Activated CD8-positive, alpha-beta memory T cell treated with anti-CD3 and anti-CD28 coated beads, Interleukin-2, amount 50 U/mL, for 48 hours (primary cell): ENCODE data around the gene ADIPOR2.

Experiments
- DNase-seq: peaks from one replicate; pipeline ENCODE4 v3.0.0-alpha.2; 2020

Gene ADIPOR2

GRCh38 chr12:1737652-1738286 is 46.9 kb downstream of the ADIPOR2 start:
- no peak for DNase-seq

- DNase-seq, result no peak
Observed at GRCh38 chr12:1738446-1738845, 47.6 kb downstream of the ADIPOR2 start.

DNA sequence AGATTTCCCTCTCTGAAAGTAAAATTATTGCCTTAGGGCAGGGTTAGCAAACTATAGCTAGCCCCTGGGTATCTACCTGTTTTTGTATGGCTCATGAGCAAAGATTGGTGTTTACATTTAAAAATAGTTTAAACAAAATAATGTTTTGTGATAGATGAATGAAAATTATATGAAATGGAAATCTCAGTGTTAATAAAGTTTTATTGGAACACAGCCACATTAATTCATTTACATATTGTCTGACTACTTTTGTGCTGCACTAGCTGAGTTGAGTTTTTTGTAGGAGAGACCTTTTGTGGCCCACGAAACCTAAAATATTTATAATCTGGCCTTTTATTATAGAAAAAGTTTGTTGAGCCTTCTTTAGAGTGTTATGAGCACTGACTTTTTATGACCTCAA is 48.5 kb downstream of the ADIPOR2 start:
- no peak for DNase-seq

- DNase-seq, result no peak
Observed at GRCh38 chr12:1740161-1740948, 49.5 kb downstream of the ADIPOR2 start.

GRCh38 chr12:1741154-1741949 is 50.5 kb downstream of the ADIPOR2 start:
- DNase-seq, result no peak

DNA sequence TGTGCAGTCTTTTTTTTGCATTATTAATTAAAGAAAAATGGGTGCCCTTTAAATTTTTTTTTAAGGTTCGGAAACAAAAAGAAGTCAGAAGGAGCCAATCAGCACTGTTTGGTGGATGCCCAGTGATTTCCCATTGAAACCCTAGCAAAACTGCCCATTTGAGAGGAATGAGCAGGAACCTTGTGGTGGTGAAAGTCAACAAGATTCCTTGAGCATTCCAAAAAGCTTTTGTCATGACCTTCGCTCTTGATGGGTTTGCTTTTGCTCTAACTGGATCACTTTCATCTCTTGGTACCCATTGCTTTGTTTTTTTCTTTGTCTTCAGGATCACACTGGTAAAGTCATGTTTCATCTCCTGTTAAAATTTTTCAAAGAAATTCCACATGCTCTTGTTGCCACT is 54.1 kb downstream of the ADIPOR2 start:
- no peak for DNase-seq

GRCh38 chr12:1747609-1748008 is 56.7 kb downstream of the ADIPOR2 start:
- DNase-seq, result no peak

DNA sequence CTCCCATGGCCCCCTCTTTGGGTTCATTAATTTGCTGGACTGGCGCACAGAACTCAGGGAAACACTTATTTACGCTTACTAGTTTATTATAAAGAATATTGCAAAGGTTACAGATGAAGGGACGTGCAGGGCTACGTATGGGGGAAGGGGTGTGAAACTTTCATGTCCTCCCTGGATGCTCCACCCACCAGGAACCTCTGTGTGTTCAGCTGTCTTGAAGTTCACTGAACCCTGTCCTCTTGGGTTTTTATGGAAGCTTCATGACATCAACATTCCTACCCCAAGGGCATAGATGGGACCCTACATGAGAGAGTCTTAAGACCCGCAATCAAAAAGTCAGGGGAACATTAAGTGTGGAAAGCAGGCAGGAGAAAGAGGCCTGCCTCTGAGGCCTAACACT is 58.1 kb downstream of the ADIPOR2 start:
- DNase-seq, result no peak

DNA sequence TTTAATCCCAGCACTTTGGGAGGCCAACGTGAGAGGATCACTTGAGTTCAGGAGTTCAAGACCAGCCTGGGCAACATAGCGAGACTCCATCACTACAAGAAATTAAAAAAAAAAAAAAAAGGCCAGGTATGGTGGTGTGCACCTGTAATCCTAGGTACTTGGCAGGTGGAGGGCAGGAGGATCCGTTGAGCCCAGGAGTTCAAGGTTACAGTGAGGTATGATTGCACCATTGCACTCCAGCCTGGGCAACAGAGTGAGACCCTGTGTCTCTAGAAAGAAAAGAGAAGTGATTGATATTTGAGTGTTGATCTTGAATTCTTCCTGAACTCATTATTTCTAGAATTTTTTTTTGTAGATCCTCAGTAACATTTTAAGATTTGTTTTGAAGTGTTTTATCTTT is 59.4 kb downstream of the ADIPOR2 start:
- DNase-seq, result no peak

GRCh38 chr12:1758376-1758775 is 67.5 kb downstream of the ADIPOR2 start:
- DNase-seq, result no peak

- DNase-seq, result no peak
Observed at GRCh38 chr12:1758887-1759286, 68.0 kb downstream of the ADIPOR2 start.

GRCh38 chr12:1760566-1761382 is 69.9 kb downstream of the ADIPOR2 start:
- DNase-seq, result no peak

- DNase-seq, result no peak
Observed at GRCh38 chr12:1761857-1762256, 71.0 kb downstream of the ADIPOR2 start.

- DNase-seq, result no peak
Observed at GRCh38 chr12:1763153-1763552, 72.3 kb downstream of the ADIPOR2 start.

- DNase-seq, result no peak
Observed at GRCh38 chr12:1766110-1766509, 75.2 kb downstream of the ADIPOR2 start.

DNA sequence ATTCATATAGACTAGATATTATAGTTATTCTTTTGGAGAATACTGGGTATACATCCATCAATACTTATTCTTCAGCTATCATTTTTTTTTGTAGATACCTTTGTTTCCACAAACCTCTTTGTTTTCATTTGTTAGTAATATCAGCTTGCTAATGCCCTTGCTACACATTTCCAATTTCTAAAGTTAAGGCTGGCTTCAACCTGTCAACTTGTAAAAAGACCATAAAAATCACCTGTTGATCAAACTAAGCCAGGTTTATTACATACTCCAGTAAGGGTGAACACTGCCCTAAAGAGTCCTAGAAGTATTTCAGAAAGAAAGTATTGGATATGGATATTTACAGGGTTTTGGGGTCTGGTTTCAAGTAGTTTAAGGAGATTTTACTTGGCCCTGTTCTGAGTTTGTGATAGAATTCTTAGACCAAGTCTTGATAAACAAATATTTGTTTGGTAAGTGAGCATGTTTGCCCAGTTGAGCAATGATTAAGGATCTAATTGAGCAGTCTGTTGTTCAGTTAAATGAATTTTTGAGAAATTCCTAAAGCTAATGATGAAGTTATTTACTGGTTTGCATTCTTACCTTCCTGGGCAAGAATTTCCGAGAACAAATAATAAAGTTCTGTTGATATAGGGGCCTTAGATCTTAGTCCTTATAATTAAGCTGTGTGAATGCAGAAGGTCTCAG is 76.7 kb downstream of the ADIPOR2 start:
- DNase-seq, result no peak

DNA sequence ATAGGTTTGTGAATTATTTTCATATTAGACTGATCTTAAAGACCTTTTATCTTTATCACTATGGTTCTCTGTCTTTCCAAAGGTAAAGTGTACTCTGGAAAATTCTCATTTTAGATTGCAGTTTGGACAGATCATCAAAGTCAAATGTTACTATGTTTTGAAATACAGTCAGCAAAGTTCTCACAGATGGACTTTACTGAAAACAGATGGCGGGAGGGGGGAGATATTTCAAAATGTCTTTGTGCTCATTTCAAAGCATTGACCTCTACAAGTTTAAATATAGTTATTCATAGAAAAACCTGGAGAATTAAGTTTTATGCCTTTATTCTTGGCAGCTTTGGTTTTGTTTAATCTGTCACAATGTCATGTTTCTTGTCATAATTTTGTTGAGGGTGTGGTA is 77.7 kb downstream of the ADIPOR2 start:
- DNase-seq, result no peak

DNA sequence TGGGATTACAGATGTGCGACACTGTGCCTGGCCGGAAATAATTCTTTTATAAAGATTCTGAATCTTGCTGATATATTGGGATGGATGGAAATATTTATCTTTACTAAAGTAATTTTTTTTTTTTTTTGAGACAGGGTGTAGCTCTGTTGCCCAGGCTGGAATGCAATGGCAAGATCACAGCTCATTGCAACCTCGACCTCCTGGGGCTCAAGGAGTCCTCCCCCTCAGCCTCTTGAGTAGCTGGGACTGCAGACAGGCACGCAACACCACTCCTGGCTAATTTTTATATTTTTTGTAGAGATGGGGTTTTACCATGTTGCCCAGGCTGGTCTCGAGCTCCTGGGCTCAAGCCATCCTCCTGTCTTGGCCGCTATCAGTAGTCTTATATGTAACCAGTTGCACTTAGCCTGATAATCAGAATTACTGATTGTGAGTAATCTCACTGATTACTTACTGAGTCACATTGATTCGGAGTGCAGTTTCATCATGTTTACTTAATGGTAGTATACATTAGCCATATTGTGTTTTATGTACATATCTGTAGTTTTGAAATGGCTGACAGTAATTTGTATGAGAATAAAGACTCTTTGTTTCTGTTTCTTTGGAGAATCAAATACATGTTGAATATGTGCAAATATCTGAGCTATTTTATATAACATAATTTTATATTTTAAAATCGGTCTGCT is 79.1 kb downstream of the ADIPOR2 start:
- no peak for DNase-seq

- no peak for DNase-seq
Observed at GRCh38 chr12:1773937-1774655, 83.2 kb downstream of the ADIPOR2 start.

GRCh38 chr12:1776170-1776921 is 85.5 kb downstream of the ADIPOR2 start:
- DNase-seq, result no peak
